A549 (cell line): ENCODE measurements around the gene KIF4A.

Experiments
- EHMT2 ChIP-seq: fragments of 200-600 bp; sonication (generic); IDR thresholded peaks from 2 replicates; pipeline ENCODE4 v1.6.1; 2016; ENCODE audit warnings: antibody characterized with exemption, low read depth, mild to moderate bottlenecking, moderate library complexity
- ESRRA ChIP-seq: fragments of 150-350 bp; IDR thresholded peaks from 2 replicates; pipeline ENCODE4 v1.6.1; 2014; ENCODE audit warnings: mild to moderate bottlenecking, low read length, borderline replicate concordance
- MAX ChIP-seq: IDR thresholded peaks from 2 replicates; pipeline ENCODE4 v1.6.1; 2012
- POLR2A ChIP-seq: IDR thresholded peaks from 2 replicates; pipeline ENCODE4 v1.6.1; 2012; ENCODE audit warnings: mild to moderate bottlenecking, low read length

- TF ChIP-seq POLR2A (no peak), EHMT2 (no peak), ESRRA (no peak), MAX (no peak)
These were observed 154.5 kb downstream of the KIF4A start, which contains the start of gene DLG3 for GRCh38 chrX:70444326-70444945.
